GM19372 (cell line): ENCODE measurements around the gene ZC3H4.
A peak's percentile ranks its signal among the peaks of the same experiment; 100 is the strongest.

Source experiments
- ATAC-seq: cut with Tn5 transposase; IDR thresholded peaks from one replicate; pipeline ENCODE4 v1.9.1; 2021; ENCODE audit warnings: mild to moderate bottlenecking, low read depth, moderate library complexity; ENCODE audit not compliant: unreplicated experiment

ZC3H4 gene

DNA sequence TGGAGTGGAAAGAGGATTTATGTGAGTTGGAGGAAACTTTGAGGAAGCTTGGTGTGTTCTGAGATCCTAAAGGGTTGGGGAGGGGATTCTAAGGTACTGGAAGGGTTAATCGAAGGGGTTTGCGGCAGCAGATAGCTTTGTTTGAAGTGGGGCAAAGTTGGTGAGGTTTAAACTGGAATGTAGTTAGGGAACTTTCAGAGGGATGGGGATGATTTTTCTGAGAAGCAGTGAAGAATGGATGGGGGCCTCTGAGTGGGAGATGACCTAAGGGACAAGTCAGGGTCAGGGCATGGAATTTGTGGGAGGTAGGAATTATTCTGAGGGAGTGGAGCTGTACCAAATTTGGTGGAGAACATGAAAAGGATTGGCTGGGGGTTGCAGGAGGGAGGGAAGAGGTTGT lies 21.0 kb upstream of the ZC3H4 start:
- no peak for ATAC-seq

GRCh38 chr19:47133021-47133471 lies 19.5 kb upstream of the ZC3H4 start:
- ATAC-seq = no peak

DNA sequence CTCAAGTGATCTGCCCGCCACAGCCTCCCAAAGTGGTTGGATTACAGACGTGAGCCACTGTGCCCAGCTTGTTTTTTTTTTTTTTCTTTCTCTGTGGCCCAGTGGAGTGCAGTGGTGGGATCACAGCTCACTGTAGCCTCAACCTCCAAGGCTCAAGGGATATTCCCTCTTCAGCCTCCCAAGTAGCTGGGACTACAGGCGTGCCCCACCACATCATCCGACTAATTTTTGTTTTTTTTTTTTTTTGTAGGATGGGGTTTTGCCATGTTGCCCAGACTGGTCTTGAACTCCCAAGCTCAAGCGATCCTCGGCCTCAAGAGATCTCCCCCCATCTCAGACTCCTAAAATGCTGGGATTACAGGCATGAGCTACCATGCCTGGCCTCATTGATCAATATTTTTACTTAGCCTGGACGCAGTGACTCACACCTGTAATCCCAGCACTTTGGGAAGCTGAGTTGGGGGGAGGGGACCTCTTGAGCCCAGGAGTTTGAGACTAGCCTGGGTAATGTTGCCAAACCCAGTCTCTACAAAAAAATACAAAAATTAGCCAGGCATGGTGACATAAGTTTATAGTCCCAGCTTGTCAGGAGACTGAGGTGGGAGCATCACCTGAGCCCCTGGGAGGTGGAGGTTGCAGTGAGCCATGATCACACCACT lies 18.7 kb upstream of the ZC3H4 start:
- ATAC-seq = no peak

GRCh38 chr19:47130589-47131227 lies 17.1 kb upstream of the ZC3H4 start, which contains the start of gene SAE1:
Gene SAE1 (plus strand): TSS chr19:47130835. CDS start chr19:47130931, 96 bp downstream.
- peak; percentile 87 for ATAC-seq

- no peak for ATAC-seq
These were observed 16.6 kb upstream of the ZC3H4 start for GRCh38 chr19:47130120-47130588.

DNA sequence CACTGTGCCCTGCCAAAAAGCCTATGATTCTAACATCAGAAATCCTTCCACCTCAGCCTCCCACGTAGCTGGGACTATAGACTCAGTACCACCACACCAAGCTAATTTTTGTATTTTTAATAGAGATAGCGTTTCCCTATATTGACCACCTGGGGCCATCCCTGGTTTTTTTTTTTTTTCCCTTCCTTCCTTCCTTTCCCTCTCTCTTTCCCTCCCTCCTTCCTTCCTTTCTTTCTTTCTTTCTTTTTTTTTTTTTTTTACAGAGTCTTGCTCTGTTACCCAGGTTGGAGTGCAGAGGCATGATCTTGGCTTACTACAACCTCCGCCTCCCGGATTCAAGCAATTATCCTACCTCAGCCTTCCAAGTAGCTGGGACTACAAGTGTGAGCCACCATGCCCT lies 16.0 kb upstream of the ZC3H4 start:
- no peak for ATAC-seq

GRCh38 chr19:47125669-47125938 lies 12.0 kb upstream of the ZC3H4 start:
- no peak for ATAC-seq

DNA sequence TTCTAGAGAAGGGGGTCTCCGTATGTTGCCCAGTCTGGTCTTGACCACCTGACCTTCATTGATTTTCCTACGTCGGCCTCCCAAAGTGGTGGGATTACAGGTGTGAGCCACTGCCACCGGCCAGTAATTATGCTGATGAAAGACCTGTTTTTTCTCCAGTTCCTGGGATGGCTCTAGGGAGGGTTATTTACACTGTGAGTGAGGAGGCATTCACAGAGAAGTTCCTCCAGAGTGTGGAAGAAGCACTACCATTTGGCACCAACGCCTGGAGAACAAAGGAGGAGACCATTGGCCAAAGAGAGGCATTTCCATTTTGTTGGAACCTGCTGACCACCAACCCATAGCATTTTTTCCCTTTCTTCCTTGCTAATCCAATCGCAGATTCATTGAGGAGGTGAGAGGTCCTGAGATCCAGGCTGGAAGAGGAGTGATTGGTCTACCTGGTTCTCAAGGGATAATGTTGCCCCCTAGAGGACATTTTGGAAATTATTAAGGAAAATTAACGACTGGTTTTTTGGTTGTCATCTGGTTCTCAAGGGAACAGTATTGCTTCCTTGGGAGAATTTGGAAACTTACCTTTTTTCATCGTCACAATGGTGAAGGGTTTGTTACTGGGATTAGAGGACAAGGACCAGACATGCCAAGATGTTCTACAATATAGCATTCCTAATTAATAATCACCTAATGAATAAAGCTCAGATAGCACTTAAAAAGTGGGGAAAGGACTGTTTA lies 11.5 kb upstream of the ZC3H4 start:
- ATAC-seq = no peak

DNA sequence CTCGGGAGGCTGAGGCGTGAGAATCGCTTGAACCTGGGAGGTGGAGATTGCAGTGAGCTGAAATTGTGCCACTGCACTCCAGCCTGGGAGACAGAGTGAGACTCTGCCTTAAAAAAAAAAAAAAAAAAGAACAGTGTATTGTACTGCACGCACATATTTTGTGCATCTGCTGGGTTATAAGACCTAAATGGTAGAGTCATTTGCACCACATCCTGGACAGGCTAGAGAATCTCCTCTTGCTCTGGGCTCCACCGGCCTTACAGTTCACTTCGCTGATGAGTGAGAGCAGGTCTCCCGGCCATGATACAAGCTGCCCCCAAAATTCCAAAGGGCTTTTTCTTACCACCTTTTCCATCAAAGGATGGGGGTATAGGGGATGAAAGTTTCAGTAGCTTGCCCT lies 9.8 kb upstream of the ZC3H4 start:
- no peak for ATAC-seq

DNA sequence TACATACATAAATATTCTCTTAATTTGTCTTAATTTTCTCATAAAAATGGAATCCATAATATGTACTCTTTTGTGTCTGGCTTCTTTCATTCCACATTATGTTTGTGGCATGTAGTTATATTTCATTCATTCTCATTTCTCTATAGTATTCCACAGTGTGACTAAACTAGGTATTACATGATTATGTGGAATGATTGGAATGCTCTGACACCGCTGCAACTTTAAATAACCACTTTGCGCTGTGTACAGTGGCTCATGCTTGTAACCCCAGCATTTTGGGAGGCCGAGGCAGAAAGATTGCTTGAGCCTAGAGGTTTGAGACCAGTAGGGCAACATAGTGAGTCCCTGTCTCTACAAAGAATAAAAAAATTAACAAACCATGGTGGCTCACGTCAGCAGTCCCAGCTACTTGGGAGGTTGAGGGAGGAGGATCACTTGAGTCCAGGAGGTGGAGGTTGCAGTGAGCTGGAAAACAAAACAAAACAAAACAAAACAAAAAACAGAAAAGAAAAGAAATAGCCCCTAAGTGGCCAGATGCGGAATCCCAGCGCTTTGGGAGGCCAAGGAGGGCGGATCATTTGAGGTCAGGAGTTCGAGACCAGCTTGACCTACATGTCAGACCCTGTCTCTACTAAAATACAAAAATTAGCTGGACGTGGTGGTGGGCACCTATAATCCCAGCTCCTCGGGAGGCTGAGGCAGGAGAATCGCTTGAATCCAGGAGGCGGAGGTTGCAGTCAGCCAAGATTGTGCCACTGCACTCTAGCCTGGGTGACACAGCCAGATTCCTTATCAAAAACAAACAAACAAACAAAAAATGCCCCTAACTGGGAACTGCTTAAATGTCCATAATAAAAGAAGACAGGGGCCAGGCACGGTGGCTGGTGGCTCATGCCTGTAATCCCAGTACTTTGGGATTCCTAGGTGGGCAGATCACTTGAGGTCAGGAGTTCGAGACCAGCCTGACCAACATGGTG lies 9.1 kb upstream of the ZC3H4 start:
- ATAC-seq = no peak

GRCh38 chr19:47120470-47121067 lies 7.0 kb upstream of the ZC3H4 start:
- no peak for ATAC-seq

- ATAC-seq = no peak
These were observed 475 bp upstream of the ZC3H4 start for GRCh38 chr19:47113850-47114651.

GRCh38 chr19:47112166-47112996 lies 1.2 kb downstream of the ZC3H4 start:
- ATAC-seq = peak; percentile 20

GRCh38 chr19:47111682-47112165 lies 1.9 kb downstream of the ZC3H4 start:
- ATAC-seq = no peak

- no peak for ATAC-seq
These were observed 2.5 kb downstream of the ZC3H4 start for GRCh38 chr19:47111006-47111621.

GRCh38 chr19:47110521-47111005 lies 3.0 kb downstream of the ZC3H4 start:
- ATAC-seq = no peak

- ATAC-seq = no peak
These were observed 3.8 kb downstream of the ZC3H4 start for GRCh38 chr19:47109541-47110375.
